ENCODE data around the gene FAM98B.

FAM98B gene

DNA sequence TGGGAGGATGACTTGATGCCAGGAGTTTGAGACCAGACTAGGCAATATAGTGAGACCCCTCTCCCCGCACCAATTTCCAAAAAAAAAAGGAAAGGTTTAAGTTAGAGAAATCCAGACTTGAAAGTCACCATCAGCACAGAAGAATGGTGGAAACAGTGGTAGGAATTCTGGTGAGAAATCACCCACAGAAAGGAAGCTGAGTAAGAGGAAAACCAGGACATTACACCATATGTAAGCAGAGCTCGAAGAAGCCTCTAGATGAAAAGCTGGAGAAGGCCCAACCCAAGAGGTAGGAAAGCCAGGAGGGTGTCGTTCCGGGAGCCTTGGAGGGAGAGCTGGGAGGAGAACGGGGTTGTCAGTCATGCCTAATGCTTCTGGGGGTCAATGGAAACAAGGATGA lies 70.2 kb downstream of the FAM98B start:
- CTCF ChIA-PET: interaction anchor here (0.7 to 0.9 kb wide), 2 partner anchors 17 to 44 kb away, joined by 3 to 4 read pairs; no protein-coding TSS in a partner anchor
- Histone ChIP-seq H3K9me3 (ENCODE audit: control extremely low read depth in 1 of 5, control insufficient read depth in 4 of 5, insufficient read depth in 2 of 5, low read depth in 1 of 5, low read length in 4 of 5) (no peaks in the 10 kb centered on the region), H3K36me3 (ENCODE audit: control insufficient read depth in 4 of 4, insufficient read depth in 4 of 4, low read length in 3 of 4) (no peaks in the 10 kb centered on the region), H3K4me1 (ENCODE audit: control extremely low read depth in 1 of 4, control insufficient read depth in 4 of 4, insufficient read depth in 4 of 4, low read length in 3 of 4) (no peaks in the 10 kb centered on the region), H3K27me3 (replicated peaks in 2 of 5; ENCODE audit: control insufficient read depth in 4 of 5, insufficient read depth in 5 of 5, low read length in 4 of 5) (no peaks in the 10 kb centered on the region), H3K27ac (ENCODE audit: insufficient read depth in 1 of 2, low read depth in 1 of 2, low read length in 2 of 2, poor library complexity in 1 of 2, severe bottlenecking in 2 of 2) (no peak overlapping the region), H3K4me3 (ENCODE audit: control insufficient read depth in 1 of 7, extremely low read depth in 1 of 7, insufficient read depth in 4 of 7, low read depth in 2 of 7, low read length in 6 of 7) (no peak overlapping the region)
- WGBS (ENCODE audit: insufficient coverage): 96% methylated on average over 3 of the region's 5 CpGs
- DNase-seq: no peak
- POLR2A ChIA-PET: no interaction called here

GRCh38 chr15:38525489-38525888 lies 71.6 kb downstream of the FAM98B start:
- Histone ChIP-seq H3K9me3 (ENCODE audit: control extremely low read depth in 1 of 5, control insufficient read depth in 4 of 5, insufficient read depth in 2 of 5, low read depth in 1 of 5, low read length in 4 of 5) (no peaks in the 10 kb centered on the region), H3K4me3 (ENCODE audit: control insufficient read depth in 1 of 7, extremely low read depth in 1 of 7, insufficient read depth in 4 of 7, low read depth in 2 of 7, low read length in 6 of 7) (no peak overlapping the region), H3K27me3 (replicated peaks in 2 of 5; ENCODE audit: control insufficient read depth in 4 of 5, insufficient read depth in 5 of 5, low read length in 4 of 5) (no peaks in the 10 kb centered on the region), H3K36me3 (ENCODE audit: control insufficient read depth in 4 of 4, insufficient read depth in 4 of 4, low read length in 3 of 4) (no peaks in the 10 kb centered on the region), H3K4me1 (ENCODE audit: control extremely low read depth in 1 of 4, control insufficient read depth in 4 of 4, insufficient read depth in 4 of 4, low read length in 3 of 4) (no peaks in the 10 kb centered on the region), H3K27ac (ENCODE audit: insufficient read depth in 1 of 2, low read depth in 1 of 2, low read length in 2 of 2, poor library complexity in 1 of 2, severe bottlenecking in 2 of 2) (no peak overlapping the region)
- CTCF ChIA-PET: no interaction called here
- DNase-seq: no peak
- 100% methylated on average over 6 of the region's 6 CpGs for WGBS (ENCODE audit: insufficient coverage)
- POLR2A ChIA-PET: no interaction called here

DNA sequence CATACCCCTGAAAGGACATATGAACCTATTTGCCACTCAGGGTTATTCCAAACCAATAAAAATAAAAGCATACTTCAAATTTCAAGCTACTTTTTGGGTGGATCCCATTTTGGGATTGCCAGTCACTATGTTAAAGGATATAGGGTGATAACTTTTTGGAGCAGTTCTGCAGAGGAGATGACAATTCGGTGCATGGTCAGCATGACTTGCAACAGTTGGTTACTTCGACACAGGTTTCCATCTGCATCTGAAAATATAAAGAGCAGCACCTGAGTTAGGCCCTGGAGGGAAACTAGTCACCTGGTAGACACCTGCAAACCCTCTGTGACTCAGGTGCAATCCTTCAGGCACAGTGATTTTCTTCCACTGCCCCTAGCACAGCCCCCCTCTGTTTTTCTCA lies 72.2 kb downstream of the FAM98B start:
- no peaks in the 10 kb centered on the region for H3K36me3 ChIP-seq (ENCODE audit: control insufficient read depth in 4 of 4, insufficient read depth in 4 of 4, low read length in 3 of 4)
- H3K27me3 ChIP-seq (replicated peaks in 2 of 5; ENCODE audit: control insufficient read depth in 4 of 5, insufficient read depth in 5 of 5, low read length in 4 of 5): no peaks in the 10 kb centered on the region
- no peak overlapping the region for H3K4me3 ChIP-seq (ENCODE audit: control insufficient read depth in 1 of 7, extremely low read depth in 1 of 7, insufficient read depth in 4 of 7, low read depth in 2 of 7, low read length in 6 of 7)
- WGBS (ENCODE audit: insufficient coverage): 94% methylated on average over 2 of the region's 2 CpGs
- H3K27ac ChIP-seq (ENCODE audit: insufficient read depth in 1 of 2, low read depth in 1 of 2, low read length in 2 of 2, poor library complexity in 1 of 2, severe bottlenecking in 2 of 2): no peak overlapping the region
- no peak for DNase-seq
- H3K9me3 ChIP-seq (ENCODE audit: control extremely low read depth in 1 of 5, control insufficient read depth in 4 of 5, insufficient read depth in 2 of 5, low read depth in 1 of 5, low read length in 4 of 5): no peaks in the 10 kb centered on the region
- POLR2A ChIA-PET: no interaction called here
- H3K4me1 ChIP-seq (ENCODE audit: control extremely low read depth in 1 of 4, control insufficient read depth in 4 of 4, insufficient read depth in 4 of 4, low read length in 3 of 4): no peaks in the 10 kb centered on the region
- CTCF ChIA-PET: no interaction called here

GRCh38 chr15:38528294-38528693 lies 74.4 kb downstream of the FAM98B start:
- Histone ChIP-seq H3K9me3 (ENCODE audit: control extremely low read depth in 1 of 5, control insufficient read depth in 4 of 5, insufficient read depth in 2 of 5, low read depth in 1 of 5, low read length in 4 of 5) (no peaks in the 10 kb centered on the region), H3K4me3 (ENCODE audit: control insufficient read depth in 1 of 7, extremely low read depth in 1 of 7, insufficient read depth in 4 of 7, low read depth in 2 of 7, low read length in 6 of 7) (no peak overlapping the region), H3K27me3 (replicated peaks in 2 of 5; ENCODE audit: control insufficient read depth in 4 of 5, insufficient read depth in 5 of 5, low read length in 4 of 5) (no peaks in the 10 kb centered on the region), H3K27ac (ENCODE audit: insufficient read depth in 1 of 2, low read depth in 1 of 2, low read length in 2 of 2, poor library complexity in 1 of 2, severe bottlenecking in 2 of 2) (no peak overlapping the region), H3K4me1 (ENCODE audit: control extremely low read depth in 1 of 4, control insufficient read depth in 4 of 4, insufficient read depth in 4 of 4, low read length in 3 of 4) (no peaks in the 10 kb centered on the region), H3K36me3 (ENCODE audit: control insufficient read depth in 4 of 4, insufficient read depth in 4 of 4, low read length in 3 of 4) (no peaks in the 10 kb centered on the region)
- no peak for DNase-seq
- WGBS (ENCODE audit: insufficient coverage): no CpG with 5 or more reads among the region's 1 CpG
- ChIA-PET POLR2A (no interaction called here), CTCF (interaction anchor here (1.6 kb wide), 1 partner anchor 24 kb away, joined by 3 read pairs; no protein-coding TSS in a partner anchor)

DNA sequence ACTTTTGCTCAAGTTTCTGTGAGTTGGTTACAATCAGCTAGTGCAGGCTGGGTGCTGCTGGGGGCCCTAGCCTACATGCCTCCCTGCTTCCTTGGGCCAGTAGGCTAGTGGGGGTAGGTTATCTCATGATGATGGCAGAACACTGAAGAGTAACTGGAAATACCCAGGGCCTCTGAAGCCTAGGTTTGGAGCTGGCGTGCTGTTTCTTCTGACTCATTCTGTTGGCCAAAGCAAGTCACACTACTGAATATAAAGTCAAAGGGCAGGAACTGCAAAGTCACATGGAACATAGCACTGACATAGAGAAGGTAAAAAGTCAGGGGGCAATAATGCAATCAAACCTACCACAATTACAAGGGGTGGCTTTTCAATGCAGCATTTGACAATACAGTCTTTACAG lies 76.2 kb downstream of the FAM98B start:
- Histone ChIP-seq H3K4me3 (ENCODE audit: control insufficient read depth in 1 of 7, extremely low read depth in 1 of 7, insufficient read depth in 4 of 7, low read depth in 2 of 7, low read length in 6 of 7) (no peak overlapping the region), H3K27ac (ENCODE audit: insufficient read depth in 1 of 2, low read depth in 1 of 2, low read length in 2 of 2, poor library complexity in 1 of 2, severe bottlenecking in 2 of 2) (no peak overlapping the region), H3K9me3 (ENCODE audit: control extremely low read depth in 1 of 5, control insufficient read depth in 4 of 5, insufficient read depth in 2 of 5, low read depth in 1 of 5, low read length in 4 of 5) (no peaks in the 10 kb centered on the region), H3K36me3 (ENCODE audit: control insufficient read depth in 4 of 4, insufficient read depth in 4 of 4, low read length in 3 of 4) (no peaks in the 10 kb centered on the region), H3K27me3 (replicated peaks in 2 of 5; ENCODE audit: control insufficient read depth in 4 of 5, insufficient read depth in 5 of 5, low read length in 4 of 5) (no peaks in the 10 kb centered on the region), H3K4me1 (ENCODE audit: control extremely low read depth in 1 of 4, control insufficient read depth in 4 of 4, insufficient read depth in 4 of 4, low read length in 3 of 4) (no peaks in the 10 kb centered on the region)
- ChIA-PET POLR2A (no interaction called here), CTCF (interaction anchor here (1.2 kb wide), 1 partner anchor 24 kb away, joined by 3 read pairs; no protein-coding TSS in a partner anchor)
- WGBS (ENCODE audit: insufficient coverage): 100% methylated on average over 1 of the region's 1 CpG
- no peak for DNase-seq

DNA sequence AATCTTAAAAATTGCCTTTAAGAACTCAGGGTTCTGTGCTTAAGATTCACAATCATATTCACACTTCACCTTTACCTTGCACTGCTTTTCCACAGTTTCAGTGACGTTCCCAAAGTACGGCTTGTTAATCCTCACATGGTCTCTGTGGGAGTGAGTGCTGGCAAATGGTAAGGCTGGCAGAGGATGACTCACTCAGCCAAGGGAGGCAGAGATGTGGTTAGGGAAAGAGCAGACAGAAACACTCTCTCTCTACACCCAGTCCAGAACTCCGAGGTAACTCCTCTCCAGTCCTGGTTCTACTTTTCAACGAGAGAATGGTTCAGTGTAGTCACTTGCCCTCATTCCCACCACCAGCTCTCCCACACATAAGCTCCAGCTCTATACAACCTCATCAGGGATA lies 77.6 kb downstream of the FAM98B start:
- H3K4me3 ChIP-seq (ENCODE audit: control insufficient read depth in 1 of 7, extremely low read depth in 1 of 7, insufficient read depth in 4 of 7, low read depth in 2 of 7, low read length in 6 of 7): no peak overlapping the region
- H3K27ac ChIP-seq (ENCODE audit: insufficient read depth in 1 of 2, low read depth in 1 of 2, low read length in 2 of 2, poor library complexity in 1 of 2, severe bottlenecking in 2 of 2): no peak overlapping the region
- no peak for DNase-seq
- H3K4me1 ChIP-seq (ENCODE audit: control extremely low read depth in 1 of 4, control insufficient read depth in 4 of 4, insufficient read depth in 4 of 4, low read length in 3 of 4): no peaks in the 10 kb centered on the region
- H3K9me3 ChIP-seq (ENCODE audit: control extremely low read depth in 1 of 5, control insufficient read depth in 4 of 5, insufficient read depth in 2 of 5, low read depth in 1 of 5, low read length in 4 of 5): no peaks in the 10 kb centered on the region
- H3K27me3 ChIP-seq (replicated peaks in 2 of 5; ENCODE audit: control insufficient read depth in 4 of 5, insufficient read depth in 5 of 5, low read length in 4 of 5): no peaks in the 10 kb centered on the region
- POLR2A ChIA-PET: no interaction called here
- H3K36me3 ChIP-seq (ENCODE audit: control insufficient read depth in 4 of 4, insufficient read depth in 4 of 4, low read length in 3 of 4): no peaks in the 10 kb centered on the region
- 100% methylated on average over 2 of the region's 4 CpGs for WGBS (ENCODE audit: insufficient coverage)
- CTCF ChIA-PET: interaction anchor here (0.9 kb wide), 1 partner anchor 29 kb away, joined by 4 read pairs; no protein-coding TSS in a partner anchor

- H3K4me1 ChIP-seq (ENCODE audit: control extremely low read depth in 1 of 4, control insufficient read depth in 4 of 4, insufficient read depth in 4 of 4, low read length in 3 of 4): no peaks in the 10 kb centered on the region
Measured at GRCh38 chr15:38532728-38533127, 78.8 kb downstream of the FAM98B start.

More at GRCh38 chr15:38532728-38533127, 78.8 kb downstream of the FAM98B start:
- no peaks in the 10 kb centered on the region for H3K36me3 ChIP-seq (ENCODE audit: control insufficient read depth in 4 of 4, insufficient read depth in 4 of 4, low read length in 3 of 4)
- no peaks in the 10 kb centered on the region for H3K27me3 ChIP-seq (replicated peaks in 2 of 5; ENCODE audit: control insufficient read depth in 4 of 5, insufficient read depth in 5 of 5, low read length in 4 of 5)
- POLR2A ChIA-PET: no interaction called here
- no peaks in the 10 kb centered on the region for H3K9me3 ChIP-seq (ENCODE audit: control extremely low read depth in 1 of 5, control insufficient read depth in 4 of 5, insufficient read depth in 2 of 5, low read depth in 1 of 5, low read length in 4 of 5)
- CTCF ChIA-PET: interaction anchor here (1.4 kb wide), 1 partner anchor 12 kb away, joined by 3 read pairs; no protein-coding TSS in a partner anchor
- DNase-seq: no peak
- 98% methylated on average over 3 of the region's 3 CpGs for WGBS (ENCODE audit: insufficient coverage)
- H3K27ac ChIP-seq (ENCODE audit: insufficient read depth in 1 of 2, low read depth in 1 of 2, low read length in 2 of 2, poor library complexity in 1 of 2, severe bottlenecking in 2 of 2): no peak overlapping the region
- no peak overlapping the region for H3K4me3 ChIP-seq (ENCODE audit: control insufficient read depth in 1 of 7, extremely low read depth in 1 of 7, insufficient read depth in 4 of 7, low read depth in 2 of 7, low read length in 6 of 7)

All from common myeloid progenitor, CD34-positive (primary cell).